DND-41 (cell line): ENCODE results near the gene ATG9A.
A peak's percentile ranks its signal among the peaks of the same experiment; 100 is the strongest.

Experiments
- ATAC-seq: fragments of 200-7000 bp; cut with Tn5 transposase; 3 replicates; pipeline ENCODE4 v1.9.1; 2021; ENCODE audit warnings: low read depth; ENCODE audit not compliant: insufficient read depth
- DNase-seq: peaks from one replicate; pipeline ENCODE4 v3.0.0-alpha.2; 2020
- H2AFZ ChIP-seq: 2 replicates; pipeline ENCODE4 v1.6.0; 2012; ENCODE audit warnings: low read depth, low read length
- H3K27ac ChIP-seq: 2 replicates; pipeline ENCODE4 v1.5.1; 2012; ENCODE audit warnings: low read length, inconsistent platforms
- H3K27me3 ChIP-seq: fragments of 200-600 bp; sonication (generic); 2 replicates; pipeline ENCODE4 v1.6.0; 2012; ENCODE audit warnings: low read length, mild to moderate bottlenecking, inconsistent platforms; ENCODE audit not compliant: insufficient read depth, poor library complexity
- H3K36me3 ChIP-seq: 2 replicates; pipeline ENCODE4 v1.5.1; 2012; ENCODE audit warnings: low read length, inconsistent platforms; ENCODE audit not compliant: insufficient read depth
- H3K4me1 ChIP-seq: 2 replicates; pipeline ENCODE4 v1.5.1; 2012; ENCODE audit warnings: mild to moderate bottlenecking, low read length; ENCODE audit not compliant: insufficient read depth
- H3K4me2 ChIP-seq: 2 replicates; pipeline ENCODE4 v1.6.0; 2012; ENCODE audit warnings: mild to moderate bottlenecking, moderate library complexity, low read length, inconsistent platforms; ENCODE audit not compliant: insufficient read depth
- H3K4me3 ChIP-seq, 2 experiments: fragments of 200-600 bp in 1 of 2; shearing (Covaris generic) in 1 of 2; 2 replicates each; pipeline ENCODE4 v1.5.1; 2012 to 2016; ENCODE audit warnings: inconsistent platforms in 2 of 2, low read length in 2 of 2, mild to moderate bottlenecking in 2 of 2, low read depth in 1 of 2, moderate library complexity in 1 of 2
- H3K79me2 ChIP-seq: 2 replicates; pipeline ENCODE4 v1.6.0; 2012; ENCODE audit warnings: low read length, inconsistent platforms; ENCODE audit not compliant: insufficient read depth
- H3K9ac ChIP-seq: 2 replicates; pipeline ENCODE4 v1.6.0; 2012; ENCODE audit warnings: low read depth, mild to moderate bottlenecking, inconsistent platforms, low read length, moderate library complexity
- H3K9me3 ChIP-seq: 2 replicates; pipeline ENCODE4 v1.5.1; 2012; ENCODE audit warnings: low read length, moderate library complexity, mild to moderate bottlenecking, inconsistent platforms; ENCODE audit not compliant: insufficient read depth, severe bottlenecking
- H4K20me1 ChIP-seq: 2 replicates; pipeline ENCODE4 v1.6.0; 2012; ENCODE audit warnings: low read length; ENCODE audit not compliant: insufficient read depth
- CTCF ChIP-seq: IDR thresholded peaks from 2 replicates; pipeline ENCODE4 v1.5.1; 2012; ENCODE audit warnings: borderline replicate concordance, low read length, moderate library complexity, mild to moderate bottlenecking; ENCODE audit not compliant: poor library complexity, severe bottlenecking; ENCODE audit errors: extremely low read depth
- EZH2 ChIP-seq: IDR thresholded peaks from 3 replicates; pipeline ENCODE4 v1.6.1; 2012; ENCODE audit warnings: borderline replicate concordance, low read depth, mild to moderate bottlenecking, moderate library complexity, low read length, inconsistent platforms; ENCODE audit not compliant: severe bottlenecking

Gene ATG9A

GRCh38 chr2:219245899-219246230 is 16.4 kb upstream of the ATG9A start:
- peaks cover 6% of the 10 kb centered on the region for H3K36me3 ChIP-seq
- ATAC-seq (no peak), DNase-seq (no peak)
- H4K20me1 ChIP-seq = peaks cover 30% of the 10 kb centered on the region
- TF ChIP-seq CTCF (no peak), EZH2 (no peak)
- H3K9me3 ChIP-seq = no peaks in the 10 kb centered on the region
- H3K27ac ChIP-seq = peak overlapping the region; percentile 93
- peak overlapping the region; percentile 90 for H3K9ac ChIP-seq
- peaks cover 14% of the 10 kb centered on the region for H3K79me2 ChIP-seq
- peak overlapping the region; percentile 94 for H2AFZ ChIP-seq
- H3K4me2 ChIP-seq = peak overlapping the region; percentile 84
- H3K4me1 ChIP-seq = peaks cover 53% of the 10 kb centered on the region
- peak overlapping the region; percentile 87 for H3K4me3 ChIP-seq
- H3K27me3 ChIP-seq = no peaks in the 10 kb centered on the region

- TF ChIP-seq EZH2 = no peak
- no peak for TF ChIP-seq CTCF
- H3K4me2 ChIP-seq = peak within 1 kb of the TSS; percentile 84
- peak within 1 kb of the TSS; percentile 90 for H3K9ac ChIP-seq
- H3K9me3 ChIP-seq = no peaks in the 10 kb centered on the region
- DNase-seq (peak; percentile 87), ATAC-seq (peak; percentile 75)
- H3K4me3 ChIP-seq = peak within 1 kb of the TSS; percentile 87
- H3K36me3 ChIP-seq = peaks cover 6% of the 10 kb centered on the region
- peaks cover 53% of the 10 kb centered on the region for H3K4me1 ChIP-seq
- H3K79me2 ChIP-seq = peaks cover 14% of the 10 kb centered on the region
- H3K27me3 ChIP-seq = no peaks in the 10 kb centered on the region
- H2AFZ ChIP-seq = peak within 1 kb of the TSS; percentile 94
- H3K27ac ChIP-seq = peak within 1 kb of the TSS; percentile 93
- H4K20me1 ChIP-seq = peaks cover 30% of the 10 kb centered on the region
These were observed 15.9 kb upstream of the ATG9A start, which contains the start of the genes GLB1L and STK16 for GRCh38 chr2:219245148-219245898. Gene GLB1L, minus strand, starts transcription at chr2:219245444. Its CDS starts 1,871 bp downstream, at chr2:219243573. Gene STK16, plus strand, starts transcription at chr2:219245479. Its CDS starts 521 bp downstream, at chr2:219246000.

- ATAC-seq = no peak
- Histone ChIP-seq H3K4me1 (peaks cover 51% of the 10 kb centered on the region), H2AFZ (peak overlapping the region; percentile 94), H3K36me3 (peaks cover 6% of the 10 kb centered on the region), H3K4me3 (peak overlapping the region; percentile 87), H3K79me2 (peaks cover 14% of the 10 kb centered on the region), H3K9me3 (no peaks in the 10 kb centered on the region), H3K9ac (peak overlapping the region; percentile 90), H3K27ac (peak overlapping the region; percentile 93), H3K4me2 (peak overlapping the region; percentile 84), H3K27me3 (no peaks in the 10 kb centered on the region), H4K20me1 (peaks cover 28% of the 10 kb centered on the region)
- TF ChIP-seq EZH2 = no peak
- TF ChIP-seq CTCF = no peak
- DNase-seq = no peak
These were observed 15.3 kb upstream of the ATG9A start for GRCh38 chr2:219244789-219245147.
